22Rv1 (cell line): ENCODE measurements around the gene USP14.

Experiments used
- CTCF ChIP-seq: fragments of 450-650 bp; IDR thresholded peaks from 2 replicates; pipeline ENCODE4 v1.5.1; 2017; ENCODE audit warnings: mild to moderate bottlenecking
- ZFX ChIP-seq: fragments of 450-650 bp; IDR thresholded peaks from 2 replicates; pipeline ENCODE4 v1.6.1; 2017; ENCODE audit warnings: antibody characterized with exemption, borderline replicate concordance

DNA sequence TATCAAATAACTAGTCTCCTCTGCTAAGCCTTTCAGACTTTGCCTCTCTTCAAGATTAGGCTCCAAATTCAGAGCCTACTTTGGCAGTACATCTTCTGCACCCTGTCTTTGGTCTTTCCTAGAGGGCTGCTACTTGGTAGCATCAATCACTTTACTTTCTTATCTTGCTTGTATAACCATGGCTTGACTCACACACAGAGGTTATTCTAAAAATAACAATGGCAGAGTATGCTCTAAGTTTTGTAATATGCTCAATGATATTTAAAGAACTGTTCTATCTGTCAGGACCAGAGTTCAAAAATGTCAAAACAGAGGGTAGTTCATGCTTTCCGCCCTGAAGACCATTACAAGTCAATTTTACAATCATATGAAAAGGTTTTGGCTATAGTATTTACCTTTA lies 81.8 kb downstream of the USP14 start:
- TF ChIP-seq CTCF = no peak
- TF ChIP-seq ZFX = no peak
